K562 (cell line): Measurements from ENCODE around the gene ZCCHC3. TPM values are rescaled to one million over a fixed set of nuclear protein-coding genes. Genes with fewer than 3 reads are reported as not detected.
A peak's percentile ranks its signal among the peaks of the same experiment; 100 is the strongest.

Experiments used
- ATAC-seq: fragments of 200-7000 bp; cut with Tn5 transposase; 3 replicates; pipeline ENCODE4 v1.9.1; 2020; ENCODE audit warnings: moderate library complexity
- BruUV-seq: library from RNA; stranded (reverse); fragments of 400-500 nt; replicated peaks from 2 replicates; lab custom pipeline; 2021; lab: Mats Ljungman, UMichigan
- CTCF ChIA-PET: fragments of 300-600 bp; formaldehyde crosslinking; extraction: SDS; loops from one replicate; lab custom pipeline; 2021; ENCODE audit warnings: low intra/inter-chr PET ratio; lab: Yijun Ruan, JAX
- POLR2A ChIA-PET: fragments of 300-600, 350-650 bp; sonication (Branson Sonifier 250); formaldehyde crosslinking; extraction: SDS; loops from one replicate; lab custom pipeline; 2021; ENCODE audit warnings: antibody characterized with exemption, inconsistent platforms; lab: Yijun Ruan, JAX
- DNase-seq, 4 experiments: peaks; one replicate each; pipeline versions ENCODE4 v3.0.0 to v3.0.0-alpha.2; 2011 to 2018; ENCODE audit warnings: low spot score in 3 of 4, mixed read lengths in 3 of 4; ENCODE audit errors: extremely low read depth in 1 of 4
- FAIRE-seq: peaks from 2 replicates; lab custom pipeline; 2011; peaks lifted over from hg19 to GRCh38; lab: Jason Lieb, UNC
- H2AFZ ChIP-seq: 2 replicates; pipeline ENCODE4 v1.6.0; 2011; ENCODE audit warnings: low read depth, low read length, control low read depth, inconsistent platforms
- H3K27ac ChIP-seq: fragments of 200-600 bp; 3 replicates; pipeline ENCODE4 v1.8.0; 2011; ENCODE audit warnings: low read depth, mild to moderate bottlenecking, control low read depth, inconsistent platforms, low read length, moderate library complexity, mixed read lengths; ENCODE audit errors: extremely low read depth
- H3K27me3 ChIP-seq, 2 experiments: fragments of 300-600 bp in 1 of 2; 2 replicates in 1 of 2; 3 replicates in 1 of 2; pipeline versions ENCODE4 v1.6.0 to v1.8.0; 2011; ENCODE audit warnings: inconsistent platforms in 2 of 2, low read length in 2 of 2, mild to moderate bottlenecking in 1 of 2, mixed read lengths in 1 of 2, moderate library complexity in 1 of 2; ENCODE audit not compliant: control insufficient read depth in 2 of 2, insufficient read depth in 2 of 2
- H3K36me3 ChIP-seq: fragments of 300-600 bp; 3 replicates; pipeline ENCODE4 v1.8.0; 2011; ENCODE audit warnings: mild to moderate bottlenecking, low read length, inconsistent platforms; ENCODE audit not compliant: control insufficient read depth, insufficient read depth
- H3K4me1 ChIP-seq, 2 experiments: fragments of 200-600 bp in 1 of 2; replicated peaks in 1 of 2; 2 replicates in 1 of 2; 3 replicates in 1 of 2; pipeline versions ENCODE4 v1.5.1 to v1.8.0; 2011; ENCODE audit warnings: inconsistent platforms in 2 of 2, low read length in 2 of 2, mild to moderate bottlenecking in 1 of 2, mixed read lengths in 1 of 2, moderate library complexity in 1 of 2; ENCODE audit not compliant: control insufficient read depth in 2 of 2, insufficient read depth in 2 of 2
- H3K4me2 ChIP-seq: 2 replicates; pipeline ENCODE4 v1.6.1; 2011; ENCODE audit warnings: low read length, control low read depth, inconsistent platforms, mixed read lengths; ENCODE audit not compliant: insufficient read depth
- H3K4me3 ChIP-seq: fragments of 200-600 bp; sonication (generic), shearing (Covaris generic); 2 replicates; pipeline ENCODE4 v1.5.1; 2016; ENCODE audit warnings: control low read depth, inconsistent platforms
- H3K79me2 ChIP-seq: fragments of 200-600 bp; 3 replicates; pipeline ENCODE4 v1.8.0; 2011; ENCODE audit warnings: low read length, inconsistent platforms; ENCODE audit not compliant: control insufficient read depth, insufficient read depth
- H3K9ac ChIP-seq, 2 experiments: 2 replicates each; pipeline versions ENCODE4 v1.6.0 to v1.6.1; 2011; ENCODE audit warnings: low read depth in 2 of 2, low read length in 2 of 2, control low read depth in 1 of 2, inconsistent platforms in 1 of 2, mild to moderate bottlenecking in 1 of 2, mixed read lengths in 1 of 2; ENCODE audit not compliant: insufficient read depth in 1 of 2
- H3K9me1 ChIP-seq: one replicate; pipeline ENCODE4 v1.6.0; 2011; ENCODE audit warnings: inconsistent platforms, mild to moderate bottlenecking, low read length, moderate library complexity; ENCODE audit not compliant: control insufficient read depth, insufficient read depth
- H3K9me3 ChIP-seq: replicated peaks from 2 replicates; pipeline ENCODE4 v1.5.1; 2011; ENCODE audit warnings: low read depth, low read length, inconsistent platforms; ENCODE audit not compliant: control insufficient read depth, insufficient read depth
- H4K20me1 ChIP-seq: replicated peaks from 2 replicates; pipeline ENCODE4 v1.6.1; 2011; ENCODE audit warnings: low read length, inconsistent platforms, mixed read lengths; ENCODE audit not compliant: control insufficient read depth, insufficient read depth
- FOXK1 ChIP-seq: sonication (generic); formaldehyde crosslinking; IDR thresholded peaks from 2 replicates; pipeline ENCODE4 v1.8.0; 2022; ENCODE audit warnings: missing genetic modification reagents, mild to moderate bottlenecking, borderline replicate concordance
- MNT ChIP-seq, 2 experiments: fragments of 450-650 bp; conservative IDR thresholded peaks; 2 replicates each; pipeline ENCODE4 v1.6.1; 2017; ENCODE audit warnings: mild to moderate bottlenecking in 2 of 2, moderate library complexity in 2 of 2
- PTTG1 ChIP-seq: fragments of 450-650 bp; IDR thresholded peaks from 2 replicates; pipeline ENCODE4 v1.6.1; 2016; ENCODE audit warnings: low read depth, mild to moderate bottlenecking, missing genetic modification characterization, missing compliant biosample characterization
- SRSF1 ChIP-seq: fragments of 200-400 bp; formaldehyde crosslinking; IDR thresholded peaks from 2 replicates; pipeline ENCODE4 v1.6.1; 2017; ENCODE audit warnings: mild to moderate bottlenecking, low read depth, low read length, moderate library complexity
- TRIM28 ChIP-seq: fragments of 450-650 bp; IDR thresholded peaks from 2 replicates; pipeline ENCODE4 v1.6.1; 2017
- U2AF2 ChIP-seq: fragments of 200-400 bp; formaldehyde crosslinking; optimal IDR thresholded peaks from 2 replicates; pipeline ENCODE3; 2017; ENCODE audit warnings: low read depth, mild to moderate bottlenecking, low read length
- ZNF140 ChIP-seq: fragments of 250-450 bp; sonication (Bioruptor Pico); IDR thresholded peaks from 2 replicates; pipeline ENCODE4 v1.8.0; 2021; ENCODE audit warnings: moderate library complexity, mild to moderate bottlenecking, inconsistent platforms
- ZNF316 ChIP-seq: fragments of 450-650 bp; IDR thresholded peaks from 2 replicates; pipeline ENCODE4 v1.6.1; 2016
- WGBS: fragments of 100-300 bp; shearing (Covaris generic); methylation state at CpG from one replicate; pipeline ENCODE4 v1.1.6; 2016; ENCODE audit warnings: low coverage, mixed read lengths; ENCODE audit not compliant: insufficient coverage; ENCODE audit errors: missing lambda C conversion rate; 5-methylcytosine and 5-hydroxymethylcytosine counted together
- in situ Hi-C: fragments of 300-500 bp; cut with MboI; formaldehyde crosslinking; loops from 4 replicates; pipeline ENCODE4 v1.15.0; 2018; ENCODE audit warnings: inconsistent platforms, mixed read lengths
- intact Hi-C: fragments of 100-400 bp; cut with micrococcal nuclease; formaldehyde crosslinking; loops from 2 replicates; pipeline ENCODE4 v1.14.2; 2022
- polyA plus RNA-seq, 8 experiments: library from polyadenylated mRNA; depleted of rRNA in 4 of 8; stranded (reverse) in 5 of 8; unstranded in 3 of 8; fragments of >200 nt; fragmentation: Nextera tagmentation in 2 of 8; fragmentation: Illumina TruSeq in 1 of 8; extraction: Ambion mirVana in 2 of 8; extraction: Trizol in 1 of 8; gene quantifications; 2 replicates each; pipeline versions ENCODE4 v1.2.1 to v1.2.3, GENCODE V29; 2011 to 2014; ENCODE audit warnings: inconsistent platforms in 1 of 8, missing spikeins in 1 of 8
- total RNA-seq, 7 experiments: library from RNA; depleted of rRNA in 6 of 7; stranded (reverse); fragments of >200 nt in 6 of 7; fragmentation: Illumina TruSeq in 2 of 7; extraction: Trizol in 2 of 7; gene quantifications; 2 replicates each; pipeline versions ENCODE4 v1.2.1 to v1.2.3, GENCODE V29; 2011 to 2021; ENCODE audit warnings: low replicate concordance in 1 of 7

The ZCCHC3 gene
- total and polyA plus RNA-seq, 9 of the 15 experiments (the other 6 are each of a cell fraction or from before 2014, with no cell fraction given), result 2.8 to 23.3 (median 16.5) TPM

- DNase-seq (no peak), ATAC-seq (no peak), FAIRE-seq (peak; percentile 37)
- H3K9ac ChIP-seq, result no peak overlapping the region; a peak in 1 of 4 replicates
- in situ Hi-C loops, result no loop called here
- H3K27me3 ChIP-seq, result no peaks in the 10 kb centered on the region
- H4K20me1 ChIP-seq, result peaks cover 13% of the 10 kb centered on the region
- intact Hi-C loops, result no loop called here
- WGBS, result 57% methylated on average over 9 of the region's 10 CpGs
- POLR2A ChIA-PET, result interaction anchor here (0.6 to 2.5 kb wide), 8 partner anchors 8 to 262 kb away, joined by 3 to 9 read pairs (median 3); partner anchors contain the start of gene SOX12
- H3K9me3 ChIP-seq, result no peaks in the 10 kb centered on the region
- TF ChIP-seq U2AF2 (no peak), SRSF1 (no peak), ZNF316 (peak; percentile 65), ZNF140 (CRISPR knock-in tag) (no peak), MNT (conservative IDR thresholded peaks at IDR 0.05) (no peak), FOXK1 (CRISPR knock-in tag) (no peak), TRIM28 (peak; percentile 61; the same call in 1 of the 2 replicates), PTTG1 (tag) (no peak)
- peaks cover 47% of the 10 kb centered on the region for H3K79me2 ChIP-seq
- H3K4me3 ChIP-seq, result peak overlapping the region; percentile 90; the same call in 1 of the 2 replicates
- H3K9me1 ChIP-seq, result no peaks in the 10 kb centered on the region
- no peak overlapping the region for H2AFZ ChIP-seq
- no peak overlapping the region for H3K27ac ChIP-seq
- H3K4me2 ChIP-seq, result peak overlapping the region; percentile 95
- H3K36me3 ChIP-seq, result peaks cover 25% of the 10 kb centered on the region; the same call in 2 of the 3 replicates
- H3K4me1 ChIP-seq, result peaks cover 21 to 22% of the 10 kb centered on the region in 2 experiments; a peak in 4 of 5 replicates
- no TSS peak for BruUV-seq
- CTCF ChIA-PET, result no interaction called here
Measured at GRCh38 chr20:300345-300990, 3.1 kb downstream of the ZCCHC3 start.
